Activated CD4-positive, CD25-positive, alpha-beta regulatory T cell treated with anti-CD3 and anti-CD28 coated beads, Interleukin-2, amount 50 U/mL, for 16 hours (primary cell): ENCODE results near the gene CCDC154.

Experiments
- DNase-seq: peaks from one replicate; pipeline ENCODE4 v3.0.0-alpha.2; 2020; ENCODE audit warnings: low read depth, low spot score

Gene CCDC154

GRCh38 chr16:1438229-1439057 lies 5.9 kb downstream of the CCDC154 start:
- DNase-seq = no peak

- DNase-seq = no peak
These were observed 6.8 kb downstream of the CCDC154 start for GRCh38 chr16:1437606-1438005.

- DNase-seq = no peak
These were observed 7.5 kb downstream of the CCDC154 start for GRCh38 chr16:1436731-1437355.

- DNase-seq = no peak
These were observed 8.2 kb downstream of the CCDC154 start for GRCh38 chr16:1435921-1436697.

GRCh38 chr16:1434644-1435592 lies 9.4 kb downstream of the CCDC154 start:
- no peak for DNase-seq

GRCh38 chr16:1433756-1434155 lies 10.6 kb downstream of the CCDC154 start:
- no peak for DNase-seq

- no peak for DNase-seq
These were observed 11.1 kb downstream of the CCDC154 start for GRCh38 chr16:1433263-1433560.

GRCh38 chr16:1432388-1433262 lies 11.7 kb downstream of the CCDC154 start:
- no peak for DNase-seq

GRCh38 chr16:1431497-1432270 lies 12.7 kb downstream of the CCDC154 start:
- no peak for DNase-seq

GRCh38 chr16:1430759-1431496 lies 13.4 kb downstream of the CCDC154 start, which contains the start of gene PERCC1:
Gene PERCC1, plus strand, starts transcription at chr16:1431078. Its CDS starts 1,516 bp downstream, at chr16:1432594.
- DNase-seq = no peak

- no peak for DNase-seq
These were observed 14.1 kb downstream of the CCDC154 start for GRCh38 chr16:1430214-1430758.

GRCh38 chr16:1429631-1430030 lies 14.7 kb downstream of the CCDC154 start:
- DNase-seq = no peak

GRCh38 chr16:1429012-1429411 lies 15.3 kb downstream of the CCDC154 start:
- no peak for DNase-seq

GRCh38 chr16:1428511-1428910 lies 15.8 kb downstream of the CCDC154 start:
- no peak for DNase-seq

GRCh38 chr16:1427473-1428461 lies 16.6 kb downstream of the CCDC154 start:
- no peak for DNase-seq

- no peak for DNase-seq
These were observed 17.5 kb downstream of the CCDC154 start for GRCh38 chr16:1426734-1427471.
